HG03045 (cell line): ENCODE results near the gene FNDC3B.
A peak's percentile ranks its signal among the peaks of the same experiment; 100 is the strongest.

Experiments
- ATAC-seq: cut with Tn5 transposase; IDR thresholded peaks from one replicate; pipeline ENCODE4 v1.9.1; 2021; ENCODE audit warnings: mild to moderate bottlenecking, moderate library complexity; ENCODE audit not compliant: unreplicated experiment

The FNDC3B gene

DNA sequence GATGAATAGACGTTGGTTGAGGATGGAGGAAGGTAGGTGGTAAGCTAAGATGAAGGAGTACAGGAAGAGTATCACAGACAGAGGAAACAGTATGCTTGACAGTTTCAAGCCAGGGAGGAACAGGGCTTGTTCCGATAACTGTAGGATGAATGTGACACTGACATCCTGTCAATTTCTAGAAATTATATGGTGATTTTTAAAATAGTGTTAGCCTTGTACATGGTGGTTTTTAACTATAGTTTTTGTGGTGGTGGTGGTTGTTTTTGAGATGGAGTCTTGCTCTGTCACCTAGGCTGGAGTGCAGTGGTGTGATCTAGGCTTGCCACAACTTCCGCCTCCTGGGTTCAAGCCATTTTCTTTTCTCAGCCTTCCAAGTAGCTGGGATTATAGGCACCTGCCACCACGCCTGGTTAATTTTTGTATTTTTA lies 92.8 kb downstream of the FNDC3B start:
- no peak for ATAC-seq

DNA sequence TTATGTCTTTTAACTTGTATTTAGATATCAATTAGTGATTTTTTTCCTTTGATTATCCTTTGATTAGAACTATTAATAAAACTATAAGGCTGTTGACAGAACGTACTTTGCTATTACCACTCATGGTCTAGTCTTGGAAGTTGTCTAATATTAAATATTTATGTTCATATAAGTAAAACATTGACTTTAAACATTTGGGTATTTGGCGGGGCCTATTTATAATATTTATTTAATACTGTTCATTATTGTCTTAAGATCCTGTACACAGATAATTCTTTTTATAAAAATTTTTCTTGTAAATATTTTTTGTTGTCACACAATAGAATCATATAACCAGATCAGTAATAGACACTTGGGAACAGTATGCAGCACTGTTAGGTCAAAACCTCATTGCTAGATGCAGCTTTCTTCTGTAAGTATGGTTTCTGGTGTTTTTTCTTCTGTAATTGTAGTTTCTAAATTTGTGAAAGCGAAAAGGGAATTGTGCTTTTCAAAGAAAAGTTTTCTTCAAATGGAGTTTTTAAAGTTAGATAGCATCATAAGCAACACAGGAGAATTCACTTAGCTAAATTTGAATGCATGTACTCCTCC lies 93.4 kb downstream of the FNDC3B start:
- no peak for ATAC-seq

DNA sequence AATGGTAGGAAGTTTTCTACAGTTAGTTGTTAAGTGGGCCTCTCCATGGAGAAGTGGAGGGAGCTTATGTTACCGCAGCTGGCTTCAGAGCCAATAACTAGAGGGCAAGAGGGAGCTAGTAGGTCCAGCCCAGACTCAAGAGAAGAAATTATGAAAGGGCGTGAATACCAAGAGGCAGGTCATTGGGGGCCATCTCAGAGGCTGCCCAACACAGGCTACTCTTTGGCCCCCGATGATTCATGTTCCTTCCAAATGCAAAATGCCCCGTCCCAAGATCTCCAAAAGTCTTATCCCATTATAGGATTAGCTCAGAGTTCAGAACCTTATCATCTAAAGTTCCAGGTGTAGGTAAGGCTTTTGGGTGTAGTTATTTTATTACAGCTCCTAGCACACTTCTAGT lies 94.5 kb downstream of the FNDC3B start:
- no peak for ATAC-seq

DNA sequence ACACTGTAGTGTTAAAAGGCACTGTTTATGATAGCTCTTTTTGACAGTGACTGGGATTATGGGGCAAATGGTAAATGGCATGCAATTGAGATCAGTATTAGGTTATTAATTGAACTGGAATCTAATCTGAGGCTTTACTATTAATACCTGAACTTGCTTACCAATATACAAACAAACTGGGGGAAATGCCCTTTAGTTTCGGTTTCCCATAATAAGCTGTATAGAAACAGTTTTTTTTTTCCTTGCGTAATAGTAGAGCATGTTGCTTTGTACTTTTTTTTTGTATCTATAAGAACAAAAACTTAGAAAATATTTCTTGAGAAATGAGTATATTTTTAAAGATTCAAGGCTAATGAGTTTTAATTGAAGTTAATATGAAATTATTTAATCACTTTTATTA lies 95.0 kb downstream of the FNDC3B start:
- ATAC-seq = peak; percentile 43

DNA sequence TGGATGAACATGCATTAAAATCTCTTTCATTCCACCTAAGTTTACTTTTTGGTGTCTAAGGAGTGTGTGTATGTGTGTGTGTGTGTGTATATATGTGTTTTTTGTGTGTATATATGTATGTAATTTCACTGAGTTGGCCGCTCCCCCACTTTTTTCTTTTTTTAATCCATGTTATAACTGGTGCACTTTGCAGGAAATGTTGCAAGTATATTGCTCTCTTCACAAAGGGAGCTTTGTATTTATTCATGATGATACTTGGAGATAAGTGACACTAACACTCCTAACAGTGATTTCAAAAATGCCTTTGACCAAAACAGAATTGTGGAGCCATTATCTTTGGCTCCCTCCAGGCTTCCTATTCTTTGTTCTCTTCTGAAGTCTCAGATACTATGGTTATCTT lies 95.8 kb downstream of the FNDC3B start:
- no peak for ATAC-seq

DNA sequence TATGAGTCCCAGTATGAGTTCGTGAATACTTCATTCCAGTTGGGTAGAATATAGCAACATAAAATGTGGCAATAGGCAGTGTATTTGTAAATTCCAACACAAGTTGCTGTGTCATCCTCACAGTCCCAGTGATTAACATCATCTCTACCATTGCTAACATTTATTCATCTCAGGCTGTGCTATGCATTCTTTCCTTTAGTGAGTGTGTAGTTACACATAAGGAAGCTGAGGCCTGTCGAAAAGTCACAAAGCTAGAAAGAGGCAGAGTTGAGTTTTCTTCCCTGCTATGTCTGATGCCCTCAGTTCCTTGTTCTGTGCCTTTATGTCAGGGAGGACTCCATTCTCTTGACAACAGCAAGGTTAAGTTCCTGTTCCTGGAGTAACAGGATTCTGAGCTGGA lies 96.4 kb downstream of the FNDC3B start:
- ATAC-seq = no peak

- ATAC-seq = no peak
These were observed 97.0 kb downstream of the FNDC3B start for GRCh38 chr3:172136330-172136729.

GRCh38 chr3:172137287-172138192 lies 98.2 kb downstream of the FNDC3B start:
- ATAC-seq = no peak

GRCh38 chr3:172138193-172138537 lies 98.8 kb downstream of the FNDC3B start:
- no peak for ATAC-seq

GRCh38 chr3:172138792-172139507 lies 99.6 kb downstream of the FNDC3B start:
- ATAC-seq = peak; percentile 40

GRCh38 chr3:172139528-172140276 lies 100.3 kb downstream of the FNDC3B start:
- no peak for ATAC-seq

GRCh38 chr3:172140499-172141391 lies 101.4 kb downstream of the FNDC3B start:
- no peak for ATAC-seq

DNA sequence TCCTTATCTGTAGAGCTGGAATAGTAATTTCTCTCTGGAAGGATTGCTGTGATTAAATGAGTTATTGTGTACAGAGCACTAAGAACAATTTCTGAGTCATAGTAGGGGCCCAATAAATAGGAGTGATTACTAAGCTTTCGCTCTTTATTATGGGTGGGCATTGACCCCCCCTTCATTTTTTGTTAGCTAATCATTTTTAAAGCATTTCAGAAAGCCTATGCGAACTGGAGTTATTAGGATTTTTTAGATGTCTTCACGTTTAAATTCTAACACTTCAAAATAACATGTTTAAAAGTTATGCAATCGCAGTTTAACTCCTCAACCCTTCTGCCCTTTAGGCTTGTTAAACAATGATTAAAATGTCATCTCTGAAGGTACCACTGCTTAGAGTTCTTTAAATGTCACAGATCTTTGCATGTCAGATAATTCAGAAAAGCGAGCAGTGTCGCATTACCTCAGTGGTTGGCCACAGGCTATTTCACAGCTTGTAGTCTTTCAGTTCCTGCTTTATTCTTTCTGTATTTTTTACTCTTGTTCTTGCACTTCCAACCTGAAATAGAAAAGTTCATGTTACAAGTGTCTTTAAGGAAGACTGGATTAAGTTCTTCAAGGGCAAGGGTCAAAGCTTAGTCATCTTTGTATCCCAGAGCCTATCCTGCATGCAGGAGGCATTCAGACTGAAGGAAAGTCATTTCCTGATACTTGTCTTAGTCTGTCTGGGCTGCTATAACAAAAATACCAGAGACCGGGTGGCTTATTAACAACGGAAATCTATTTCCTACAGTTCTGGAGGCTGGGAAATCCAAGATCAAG lies 102.9 kb downstream of the FNDC3B start:
- ATAC-seq = peak; percentile 70

GRCh38 chr3:172142864-172143451 lies 103.6 kb downstream of the FNDC3B start:
- no peak for ATAC-seq

GRCh38 chr3:172143739-172144497 lies 104.5 kb downstream of the FNDC3B start:
- ATAC-seq = no peak

DNA sequence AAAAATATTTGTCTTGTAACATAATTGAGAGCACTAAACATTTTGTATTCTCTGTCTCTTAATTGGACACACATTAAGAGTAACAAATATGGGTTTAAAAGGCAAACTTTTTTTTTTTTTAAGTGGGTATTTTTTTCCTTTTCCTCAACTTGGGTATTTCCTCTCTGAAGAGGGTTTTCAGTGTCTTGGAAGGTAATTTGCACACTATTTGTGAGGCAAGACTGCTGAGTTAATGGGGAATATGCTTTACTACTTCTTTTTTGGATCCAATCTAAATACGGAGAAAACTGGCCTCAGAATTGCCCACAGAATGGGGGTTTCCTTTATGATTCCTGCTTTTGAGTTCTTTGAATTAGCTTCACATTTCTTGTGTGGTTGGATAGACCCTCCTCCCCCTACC lies 105.2 kb downstream of the FNDC3B start:
- no peak for ATAC-seq

DNA sequence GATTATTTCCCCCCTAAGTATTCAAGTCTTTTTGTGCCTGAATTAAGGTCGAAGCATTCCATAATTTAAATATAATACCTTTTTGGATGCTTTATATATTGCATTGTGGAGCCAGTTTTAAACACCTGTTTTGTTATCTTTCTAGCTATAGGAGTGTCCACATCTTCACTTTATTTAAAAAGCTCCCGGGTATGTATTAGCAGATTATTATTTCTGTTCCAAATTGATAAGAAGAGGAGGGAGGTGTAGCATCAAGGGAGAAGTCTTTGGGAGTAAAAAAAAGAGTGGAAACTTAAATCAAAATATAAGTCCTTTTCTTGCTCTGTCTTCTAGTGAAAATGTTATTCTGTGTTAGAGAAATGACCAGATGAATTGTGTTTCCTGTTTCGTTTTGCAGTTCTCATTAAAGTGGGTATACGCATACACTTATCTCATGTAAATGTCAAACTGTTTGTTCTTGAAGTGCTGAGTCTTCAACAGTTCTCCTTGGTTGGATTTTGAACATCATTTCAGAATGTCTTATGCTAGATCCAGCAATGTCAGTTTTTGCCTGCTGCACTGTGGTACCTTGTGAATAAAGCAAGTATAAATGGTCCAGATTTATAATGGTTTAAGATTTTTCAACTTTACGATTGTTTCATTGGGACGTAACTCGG lies 105.8 kb downstream of the FNDC3B start:
- no peak for ATAC-seq

GRCh38 chr3:172146349-172146748 lies 107.0 kb downstream of the FNDC3B start:
- ATAC-seq = no peak
